GM18519 (cell line): ENCODE measurements around the gene IP6K1.
"Not testable (repeated sequence)": the region's sequence is repeated elsewhere in the genome, so short reads cannot be mapped to it uniquely, and the experiment has no call there.

Experiments
- ATAC-seq: cut with Tn5 transposase; IDR thresholded peaks from one replicate; pipeline ENCODE4 v1.9.1; 2021; ENCODE audit warnings: mild to moderate bottlenecking, moderate library complexity; ENCODE audit not compliant: unreplicated experiment, low FRiP score

IP6K1 gene

GRCh38 chr3:49794926-49795905 is 8.9 kb upstream of the IP6K1 start:
- ATAC-seq = no peak

- ATAC-seq = no peak
Observed at GRCh38 chr3:49794431-49794830, 8.1 kb upstream of the IP6K1 start.

- ATAC-seq = no peak
Observed at GRCh38 chr3:49793486-49794085, 7.2 kb upstream of the IP6K1 start.

- no peak for ATAC-seq
Observed at GRCh38 chr3:49792371-49793150, 6.2 kb upstream of the IP6K1 start.

GRCh38 chr3:49791571-49791970 is 5.2 kb upstream of the IP6K1 start:
- no peak for ATAC-seq

- ATAC-seq = no peak
Observed at GRCh38 chr3:49790626-49791411, 4.5 kb upstream of the IP6K1 start.

GRCh38 chr3:49788056-49788455 is 1.7 kb upstream of the IP6K1 start:
- no peak for ATAC-seq

GRCh38 chr3:49787536-49787935 is 1.2 kb upstream of the IP6K1 start:
- no peak for ATAC-seq

- no peak for ATAC-seq
Observed at GRCh38 chr3:49787182-49787464, 781 bp upstream of the IP6K1 start.

- peak; percentile 28 for ATAC-seq
Observed at GRCh38 chr3:49785565-49786356, 581 bp downstream of the IP6K1 start.

GRCh38 chr3:49782277-49782676 is 4.1 kb downstream of the IP6K1 start:
- ATAC-seq = not testable (repeated sequence)

GRCh38 chr3:49781415-49782199 is 4.7 kb downstream of the IP6K1 start:
- ATAC-seq = no peak

GRCh38 chr3:49780975-49781365 is 5.4 kb downstream of the IP6K1 start:
- not testable (repeated sequence) for ATAC-seq

GRCh38 chr3:49780080-49780974 is 6.0 kb downstream of the IP6K1 start:
- ATAC-seq = no peak

GRCh38 chr3:49779358-49780079 is 6.8 kb downstream of the IP6K1 start:
- no peak for ATAC-seq

- not testable (repeated sequence) for ATAC-seq
Observed at GRCh38 chr3:49776101-49776500, 10.2 kb downstream of the IP6K1 start.

GRCh38 chr3:49775538-49775937 is 10.8 kb downstream of the IP6K1 start:
- no peak for ATAC-seq
